ENCODE results near the gene ZNF615.

DNA sequence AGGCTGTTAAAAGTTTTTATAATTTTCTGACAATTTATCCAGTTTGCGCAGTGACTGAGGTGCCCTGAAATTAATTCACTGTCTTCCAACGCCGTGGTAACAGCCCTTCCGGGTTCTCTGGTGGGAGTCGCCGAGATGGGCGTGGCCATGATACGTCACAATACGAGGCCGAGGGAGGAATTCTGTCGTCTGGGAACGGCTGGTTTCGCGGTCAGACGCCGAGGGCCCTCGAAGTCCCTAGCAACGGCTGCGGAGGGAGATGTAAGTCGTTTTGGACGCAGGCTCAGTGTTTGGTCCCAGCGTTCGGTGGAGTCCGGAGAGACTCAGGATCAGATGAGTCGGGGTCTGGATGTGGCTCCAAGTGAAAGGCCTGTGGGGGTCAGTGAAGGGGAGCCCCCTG, 59.0 kb downstream of the ZNF615 start:
- TF ChIP-seq ESRRG (CRISPR knock-in tag; IDR thresholded peaks at IDR 0.05) (no peak), TOX (CRISPR knock-in tag; IDR thresholded peaks at IDR 0.05; ENCODE audit: borderline replicate concordance) (no peak), ARNTL (CRISPR knock-in tag; IDR thresholded peaks at IDR 0.05; ENCODE audit: borderline replicate concordance, low read depth) (no peak), ZFP30 (CRISPR knock-in tag; IDR thresholded peaks at IDR 0.05) (no peak), CREB5 (CRISPR knock-in tag; IDR thresholded peaks at IDR 0.05; ENCODE audit: low read depth) (no peak), BACH2 (CRISPR knock-in tag; IDR thresholded peaks at IDR 0.05; ENCODE audit: borderline replicate concordance) (no peak), CSDC2 (CRISPR knock-in tag; IDR thresholded peaks at IDR 0.05) (no peak), ZC3H10 (CRISPR knock-in tag; IDR thresholded peaks at IDR 0.05) (no peak), ZNF70 (CRISPR knock-in tag; IDR thresholded peaks at IDR 0.05) (no peak), GLIS3 (CRISPR knock-in tag; IDR thresholded peaks at IDR 0.05) (no peak), RARB (CRISPR knock-in tag; IDR thresholded peaks at IDR 0.05) (no peak), TCF4 (CRISPR knock-in tag; IDR thresholded peaks at IDR 0.05; ENCODE audit: borderline replicate concordance) (no peak)
- TF ChIP-seq, protein P1, sequence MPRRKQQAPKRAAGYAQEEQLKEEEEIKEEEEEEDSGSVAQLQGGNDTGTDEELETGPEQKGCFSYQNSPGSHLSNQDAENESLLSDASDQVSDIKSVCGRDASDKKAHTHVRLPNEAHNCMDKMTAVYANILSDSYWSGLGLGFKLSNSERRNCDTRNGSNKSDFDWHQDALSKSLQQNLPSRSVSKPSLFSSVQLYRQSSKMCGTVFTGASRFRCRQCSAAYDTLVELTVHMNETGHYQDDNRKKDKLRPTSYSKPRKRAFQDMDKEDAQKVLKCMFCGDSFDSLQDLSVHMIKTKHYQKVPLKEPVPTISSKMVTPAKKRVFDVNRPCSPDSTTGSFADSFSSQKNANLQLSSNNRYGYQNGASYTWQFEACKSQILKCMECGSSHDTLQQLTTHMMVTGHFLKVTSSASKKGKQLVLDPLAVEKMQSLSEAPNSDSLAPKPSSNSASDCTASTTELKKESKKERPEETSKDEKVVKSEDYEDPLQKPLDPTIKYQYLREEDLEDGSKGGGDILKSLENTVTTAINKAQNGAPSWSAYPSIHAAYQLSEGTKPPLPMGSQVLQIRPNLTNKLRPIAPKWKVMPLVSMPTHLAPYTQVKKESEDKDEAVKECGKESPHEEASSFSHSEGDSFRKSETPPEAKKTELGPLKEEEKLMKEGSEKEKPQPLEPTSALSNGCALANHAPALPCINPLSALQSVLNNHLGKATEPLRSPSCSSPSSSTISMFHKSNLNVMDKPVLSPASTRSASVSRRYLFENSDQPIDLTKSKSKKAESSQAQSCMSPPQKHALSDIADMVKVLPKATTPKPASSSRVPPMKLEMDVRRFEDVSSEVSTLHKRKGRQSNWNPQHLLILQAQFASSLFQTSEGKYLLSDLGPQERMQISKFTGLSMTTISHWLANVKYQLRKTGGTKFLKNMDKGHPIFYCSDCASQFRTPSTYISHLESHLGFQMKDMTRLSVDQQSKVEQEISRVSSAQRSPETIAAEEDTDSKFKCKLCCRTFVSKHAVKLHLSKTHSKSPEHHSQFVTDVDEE (CRISPR knock-in tag; IDR thresholded peaks at IDR 0.05): no peak
